Fibroblast of skin of abdomen (primary cell): Measurements from ENCODE around the gene GLT6D1.

Experiments
- DNase-seq: peaks from one replicate; pipeline ENCODE4 v3.0.0-alpha.2; 2013

The GLT6D1 gene

DNA sequence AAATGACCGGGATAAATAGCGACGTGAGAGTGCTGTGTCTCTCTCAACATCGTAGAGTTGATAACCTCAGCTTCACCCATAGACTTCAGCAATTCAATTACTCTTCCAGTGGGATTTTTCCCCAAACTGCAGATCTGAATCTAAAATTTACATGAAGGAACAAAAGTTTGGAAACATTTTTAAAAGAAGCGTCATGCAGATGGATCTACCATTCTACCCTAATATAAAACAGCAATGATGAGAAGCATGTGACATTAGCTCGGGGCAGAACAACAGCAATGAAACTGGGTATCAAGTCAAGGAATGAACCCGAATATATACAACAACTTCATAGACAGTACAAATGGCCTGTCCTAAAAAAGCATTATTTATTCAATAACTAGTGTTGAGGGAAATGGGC is 18.8 kb downstream of the GLT6D1 start:
- no peak for DNase-seq

DNA sequence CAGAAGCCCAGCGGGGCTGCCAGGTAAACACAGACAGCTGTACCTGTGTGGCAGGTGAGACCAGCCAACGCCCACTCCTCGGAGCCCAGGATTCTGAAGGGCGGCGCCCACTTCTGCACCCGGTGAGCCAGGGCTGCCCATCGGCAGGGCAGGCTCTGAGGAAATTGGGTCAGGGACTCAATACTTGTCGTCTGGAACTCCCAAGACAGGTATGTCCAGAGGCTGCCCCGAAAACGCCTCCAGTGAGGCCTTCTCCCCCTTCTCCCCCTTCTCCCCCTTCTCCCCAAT is 19.8 kb downstream of the GLT6D1 start:
- no peak for DNase-seq

DNA sequence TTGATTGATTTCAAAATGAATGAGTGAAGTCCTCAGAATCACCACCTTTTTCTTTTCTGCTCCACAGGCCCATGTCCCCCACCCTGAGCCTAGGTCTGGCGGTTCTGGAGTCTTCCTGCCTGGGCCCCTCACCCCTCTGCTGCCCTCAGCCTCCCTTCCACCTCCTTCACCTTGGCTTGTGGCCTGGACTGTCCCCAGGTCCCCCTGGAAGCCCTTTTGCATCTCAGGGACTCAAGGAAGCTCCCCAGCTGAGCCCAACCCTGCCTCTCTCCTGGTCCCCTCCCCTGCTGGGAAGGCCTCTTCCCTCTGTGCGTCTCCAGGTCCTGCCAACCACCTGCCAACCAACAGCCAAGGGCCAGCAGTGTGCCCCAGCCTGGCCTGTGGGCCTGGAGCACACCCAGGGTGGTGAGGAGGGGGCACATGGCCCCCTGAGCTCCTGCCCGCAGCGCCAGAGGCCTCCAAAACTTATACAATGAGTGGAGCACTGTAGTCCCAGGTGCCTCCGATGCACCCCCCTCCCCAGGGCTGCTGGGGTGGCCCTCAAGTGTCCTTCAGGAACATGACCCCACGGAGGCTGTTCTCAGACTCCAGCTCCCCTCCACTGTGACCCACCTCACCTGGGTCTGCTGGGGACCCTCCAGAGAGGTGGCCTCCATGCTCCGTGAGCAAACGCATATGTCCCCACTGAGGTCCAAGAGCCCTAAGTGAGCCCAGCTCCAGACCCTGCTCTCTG is 20.3 kb downstream of the GLT6D1 start:
- no peak for DNase-seq

DNA sequence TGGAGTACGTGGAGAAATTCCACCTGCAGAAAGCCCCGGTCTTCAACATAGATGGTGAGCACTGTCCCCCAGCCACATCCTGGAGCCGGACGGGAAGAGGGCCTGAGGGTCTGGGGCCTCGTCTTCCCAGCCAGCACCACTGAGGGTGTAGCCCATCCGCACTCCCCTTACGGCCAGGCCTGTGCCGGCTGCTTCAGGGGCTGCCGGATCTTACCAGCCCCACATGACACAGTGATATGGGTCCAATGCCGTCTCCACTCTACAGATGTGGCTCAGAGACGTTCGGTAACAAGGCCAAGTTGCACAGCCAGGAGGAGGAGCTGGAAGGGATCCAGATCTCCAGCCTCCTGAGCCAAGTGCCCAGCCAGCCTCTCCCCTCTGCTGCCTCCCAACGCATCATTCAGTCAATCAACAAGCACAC is 21.3 kb downstream of the GLT6D1 start:
- DNase-seq: no peak

DNA sequence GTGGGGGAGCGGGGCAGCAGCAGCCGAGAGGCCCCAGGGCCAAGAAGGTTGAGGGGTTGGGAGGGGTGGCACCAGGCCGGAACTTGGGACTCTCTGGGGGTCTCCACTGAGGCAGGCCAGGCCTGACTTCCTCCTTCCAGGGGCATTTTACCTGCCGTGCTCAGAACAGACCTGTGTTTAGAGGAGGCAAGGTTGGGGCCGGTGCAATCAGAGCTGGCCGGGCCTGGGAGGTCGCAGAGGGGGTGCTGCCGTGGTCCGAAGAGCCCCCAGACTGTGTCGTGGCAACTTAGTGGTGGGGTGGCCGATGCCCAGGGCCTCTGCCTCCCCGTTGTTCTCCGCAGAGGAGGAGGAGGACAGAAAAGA is 21.8 kb downstream of the GLT6D1 start:
- no peak for DNase-seq

DNA sequence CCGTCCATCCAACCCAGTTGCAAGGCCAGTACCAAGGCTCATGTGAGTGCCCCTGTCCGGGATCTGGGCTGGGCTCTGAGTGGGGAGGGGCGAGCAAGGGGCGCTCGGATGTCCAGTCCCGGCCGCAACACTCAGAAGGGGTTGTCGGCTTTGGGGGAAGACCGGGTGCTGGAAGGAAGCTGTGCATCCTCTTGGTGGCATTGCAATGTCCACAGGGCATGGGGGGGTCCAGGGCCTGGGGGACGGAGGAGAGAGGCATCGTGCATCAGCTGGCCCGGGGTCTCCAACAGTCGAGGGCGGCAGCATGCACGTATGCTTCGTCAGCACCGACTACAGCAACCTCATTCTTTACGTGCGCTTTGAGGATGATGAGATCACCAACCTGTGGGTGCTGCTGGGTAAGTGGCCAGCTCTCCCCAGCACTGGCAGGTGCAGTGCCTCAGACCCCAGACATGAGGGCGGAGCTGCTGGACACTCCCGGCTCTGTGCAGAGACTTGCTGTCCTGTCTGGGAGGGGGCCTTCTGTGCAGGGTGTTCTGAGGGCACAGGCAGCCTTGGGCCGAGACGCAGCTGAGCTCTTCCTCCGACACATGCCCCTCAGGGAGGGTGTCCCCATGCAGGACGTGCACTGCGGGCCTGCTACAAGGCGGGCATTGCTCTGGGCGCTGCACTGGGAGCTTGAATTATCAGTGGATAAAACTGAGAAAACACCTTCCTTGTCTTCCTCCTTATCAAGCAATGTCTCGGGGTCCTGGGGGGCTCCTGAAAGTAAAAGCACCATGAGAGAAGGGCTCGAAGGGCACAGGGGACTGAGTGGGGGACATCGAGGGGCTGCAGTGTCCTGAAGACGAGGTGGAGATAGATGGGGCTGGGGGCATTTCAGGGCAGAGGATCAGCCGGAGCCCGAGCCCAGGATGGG is 22.5 kb downstream of the GLT6D1 start:
- no peak for DNase-seq

DNA sequence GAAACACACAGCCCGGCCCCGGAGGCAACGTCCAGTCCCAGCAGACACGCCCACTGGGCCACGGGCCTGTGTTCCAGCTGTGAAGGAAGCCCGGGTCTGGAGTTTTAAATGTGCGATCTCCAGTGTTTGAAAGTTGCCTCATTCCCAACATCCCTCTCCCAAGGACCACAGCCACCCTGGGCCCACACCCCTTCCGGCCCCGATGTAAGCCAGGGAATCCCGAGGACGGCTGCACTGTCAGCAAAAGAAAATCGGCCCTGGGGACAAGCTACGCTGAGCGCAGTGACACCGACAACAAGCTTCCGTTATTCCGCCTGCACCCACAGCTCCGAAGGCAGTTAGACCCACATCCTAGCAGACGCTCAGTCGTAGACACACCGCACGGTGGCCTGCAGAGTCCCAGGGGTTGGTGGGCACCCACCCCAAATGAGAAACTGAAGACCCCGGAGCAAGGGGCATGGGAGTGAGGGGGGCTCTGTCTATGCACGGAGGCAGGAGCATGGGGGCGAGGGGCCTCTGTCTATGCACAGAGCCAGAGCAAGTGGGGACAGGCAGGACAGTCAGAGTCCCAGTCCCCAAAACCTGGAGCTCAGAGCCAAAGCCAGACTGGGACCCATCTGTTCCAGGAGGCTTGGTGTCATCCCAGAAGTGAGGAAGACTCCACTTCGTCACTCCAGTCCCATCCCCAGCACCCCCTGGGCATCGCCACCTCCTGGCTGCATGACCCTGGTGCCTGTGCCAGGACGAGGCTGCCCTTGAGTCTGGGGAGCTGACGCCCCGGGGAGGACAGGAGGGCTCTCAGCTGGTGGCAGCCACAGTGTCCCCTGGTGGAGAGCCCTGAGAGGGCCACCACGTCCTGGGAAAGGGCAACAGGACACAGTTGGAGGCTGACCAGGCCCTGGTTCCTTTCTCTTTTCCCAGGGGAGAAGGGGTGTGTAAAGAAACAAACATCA is 23.4 kb downstream of the GLT6D1 start:
- DNase-seq: no peak

DNA sequence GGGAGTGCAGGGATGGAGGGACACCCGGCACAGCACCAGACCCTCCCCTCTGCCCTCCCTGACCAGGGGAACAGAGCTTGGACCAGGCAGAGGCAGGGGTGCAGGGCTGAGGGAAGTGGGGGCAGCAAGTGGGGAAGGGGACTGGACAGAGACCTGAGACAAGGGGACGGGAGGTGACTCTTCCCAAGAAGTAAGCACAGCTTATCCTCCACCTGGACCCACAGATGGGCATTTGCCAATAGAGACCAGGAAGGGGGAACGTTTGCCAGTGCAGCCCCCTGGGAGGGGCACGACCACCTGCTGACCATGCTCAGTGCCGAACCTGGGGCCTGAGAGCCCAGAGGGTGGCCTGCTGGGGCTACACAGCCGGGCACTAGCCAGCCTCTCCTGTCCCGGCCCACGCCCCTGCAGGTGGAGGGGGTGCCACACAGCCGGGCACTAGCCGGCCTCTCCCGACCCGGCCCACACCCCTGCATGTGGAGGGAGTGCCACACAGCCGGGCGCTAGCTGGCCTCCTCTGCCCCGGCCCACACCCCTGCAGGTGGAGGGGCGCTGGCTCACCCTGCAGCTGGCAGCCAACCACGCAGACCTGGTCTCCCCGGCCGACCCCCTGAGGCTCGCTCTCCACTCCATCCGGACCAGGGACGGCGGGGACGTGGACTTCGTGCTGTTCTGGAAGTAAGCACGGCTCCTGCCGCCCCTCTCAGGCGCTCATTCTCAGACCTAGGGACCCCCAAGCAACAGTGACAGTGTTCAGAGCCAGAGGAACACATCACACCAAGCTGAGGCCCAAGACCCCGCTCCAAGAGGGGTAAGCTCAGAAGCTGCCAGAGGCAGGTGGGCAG is 24.3 kb downstream of the GLT6D1 start:
- DNase-seq: no peak

DNA sequence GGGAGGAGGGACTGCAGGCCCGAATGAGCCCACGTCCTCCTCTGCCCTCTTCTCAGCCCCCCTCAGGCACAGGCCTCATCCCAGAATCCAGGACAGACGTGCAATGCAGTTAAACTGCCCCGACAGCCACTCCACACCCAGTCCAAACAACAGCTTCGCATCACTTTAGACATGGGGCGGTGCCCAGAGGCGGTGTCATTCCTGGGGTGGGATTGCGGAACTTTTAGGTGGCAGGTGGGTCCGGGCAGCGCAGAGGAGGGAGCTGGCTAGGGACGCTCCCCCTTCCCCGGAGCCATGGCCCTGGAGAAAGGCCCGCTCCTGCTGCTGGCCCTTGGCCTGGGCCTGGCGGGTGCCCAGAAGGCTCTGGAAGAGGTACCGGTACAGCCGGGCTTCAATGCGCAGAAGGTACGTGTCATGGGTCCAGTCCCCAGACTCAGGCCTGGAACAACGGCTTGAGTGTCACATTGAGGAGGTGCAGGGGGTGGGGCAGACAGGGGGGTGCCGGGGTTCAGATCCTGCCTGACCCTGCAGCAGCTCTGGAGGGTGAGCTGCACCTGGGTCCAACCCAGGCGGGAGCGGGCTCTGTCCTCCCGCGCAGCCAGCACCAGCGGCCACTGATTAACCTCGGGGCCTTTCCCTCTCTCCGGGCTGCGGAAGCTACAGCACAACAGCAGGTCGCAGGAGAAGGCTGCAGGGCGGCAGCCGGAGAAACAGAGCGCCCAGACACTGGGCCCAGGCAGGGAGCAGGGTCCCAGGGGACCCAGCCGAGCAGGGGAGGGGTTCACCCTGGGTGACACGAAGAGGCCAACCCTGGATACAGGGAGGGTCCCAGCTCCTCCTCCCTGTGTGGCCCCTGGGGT is 25.2 kb downstream of the GLT6D1 start:
- DNase-seq: no peak

DNA sequence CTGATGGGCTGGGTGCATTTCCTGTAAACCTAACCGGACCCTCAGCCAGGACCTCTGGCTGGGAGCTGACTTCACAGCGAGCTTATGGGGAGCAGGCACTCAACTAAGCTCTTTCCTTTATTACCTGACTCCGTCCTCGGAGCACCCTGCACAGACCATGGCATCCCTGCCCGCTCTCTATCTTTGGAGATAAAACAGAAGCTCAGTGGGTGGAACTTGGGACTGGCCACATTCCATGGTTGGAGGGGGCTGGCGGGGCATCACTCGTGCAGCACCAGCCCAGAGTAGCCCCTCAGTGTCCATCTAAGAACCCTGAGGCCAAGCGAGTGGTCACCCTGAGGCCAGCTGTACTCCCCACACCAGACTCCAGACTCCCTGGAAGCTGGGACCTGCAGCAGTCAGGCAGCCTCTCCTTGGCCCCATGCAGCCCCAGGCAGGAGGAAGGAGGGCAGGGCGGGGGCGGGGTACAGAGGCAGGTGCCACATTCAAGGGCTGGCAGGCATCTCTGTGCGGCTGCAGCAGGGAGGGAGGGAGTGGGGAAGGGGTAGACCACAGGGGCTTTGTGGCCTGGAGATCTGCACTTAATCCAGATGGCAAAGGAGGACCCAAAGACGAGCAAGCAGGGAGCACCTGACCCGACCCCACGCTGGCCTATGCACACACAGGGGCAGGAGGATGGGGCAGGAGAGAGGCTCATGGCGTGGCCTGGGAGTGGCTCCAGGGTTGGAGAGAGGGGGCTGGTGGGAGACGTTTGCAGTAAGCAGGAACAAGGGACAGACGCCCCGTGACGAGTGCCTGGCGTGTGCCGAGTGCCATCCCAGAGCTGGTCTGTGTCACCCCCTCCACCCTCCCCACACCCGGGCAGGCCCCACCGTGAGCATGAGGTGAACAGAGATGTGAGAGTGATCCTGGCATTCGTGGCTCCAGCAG is 26.1 kb downstream of the GLT6D1 start:
- DNase-seq: no peak

DNA sequence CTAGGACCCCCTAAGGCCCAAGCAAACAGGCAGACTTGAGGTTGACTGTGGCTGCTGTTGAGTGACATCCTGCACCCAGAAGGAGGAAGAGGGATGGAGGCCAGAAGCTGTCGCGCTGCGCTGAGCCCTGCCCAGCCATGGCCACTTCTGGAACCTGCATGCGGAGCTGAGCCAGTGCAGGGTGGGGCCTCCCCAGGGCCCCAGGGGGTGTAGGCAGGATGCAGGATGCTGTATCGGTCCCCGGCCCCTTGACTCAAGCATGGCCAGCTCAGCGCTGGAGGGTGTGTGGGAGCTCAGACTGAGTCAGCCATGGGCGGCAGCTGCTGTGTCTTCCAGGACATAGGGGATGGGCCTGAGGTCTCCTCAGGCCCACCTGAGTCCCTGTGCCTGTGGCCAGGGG is 26.9 kb downstream of the GLT6D1 start:
- DNase-seq: no peak

DNA sequence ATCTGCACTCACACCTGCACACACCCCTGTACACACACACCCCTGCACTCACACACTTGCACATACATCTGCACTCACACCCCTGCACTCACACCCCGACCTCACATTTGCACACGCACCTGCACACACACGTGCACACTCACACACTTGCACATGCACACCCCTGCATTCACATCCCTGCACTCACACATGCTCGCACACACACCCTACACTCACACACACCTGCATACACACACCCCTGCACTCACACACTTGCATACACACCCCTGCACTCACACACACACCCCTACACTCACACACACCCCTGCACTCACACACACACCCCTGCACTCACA is 27.5 kb downstream of the GLT6D1 start:
- no peak for DNase-seq

DNA sequence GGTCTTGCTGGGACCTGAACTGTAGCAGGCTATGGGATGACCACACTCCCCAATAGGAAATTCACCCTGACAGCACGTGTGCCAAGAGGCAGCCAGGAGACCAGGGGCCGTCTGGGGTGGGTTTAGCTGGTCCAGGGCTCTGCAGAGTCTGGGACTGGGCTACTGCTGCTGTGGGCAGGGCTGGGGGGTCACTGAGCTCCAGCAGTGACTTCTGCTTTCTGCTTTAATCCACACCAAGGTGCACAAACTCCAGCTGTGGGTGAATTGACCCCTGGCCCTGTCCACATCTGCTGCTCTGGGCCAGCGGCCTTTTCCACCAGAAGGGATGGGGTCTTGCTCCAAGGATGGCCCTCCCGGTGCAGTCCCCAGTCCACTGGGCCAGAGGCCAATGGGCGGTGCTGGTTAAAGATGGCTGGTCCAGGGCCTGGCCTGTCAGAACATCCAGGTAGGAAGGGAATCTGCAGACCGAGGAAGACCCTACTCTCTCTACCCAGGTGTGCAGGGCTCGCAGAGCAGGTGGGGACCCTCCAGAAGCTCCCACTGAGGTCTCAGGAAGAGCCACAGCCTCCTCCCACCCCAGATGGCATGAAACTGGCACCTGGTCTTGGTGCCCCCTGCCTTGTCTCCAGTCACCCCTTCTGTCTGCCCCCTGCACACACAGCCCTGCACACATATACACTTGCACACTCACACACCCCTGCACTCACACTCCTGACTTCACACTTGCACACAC is 28.0 kb downstream of the GLT6D1 start:
- DNase-seq: no peak

DNA sequence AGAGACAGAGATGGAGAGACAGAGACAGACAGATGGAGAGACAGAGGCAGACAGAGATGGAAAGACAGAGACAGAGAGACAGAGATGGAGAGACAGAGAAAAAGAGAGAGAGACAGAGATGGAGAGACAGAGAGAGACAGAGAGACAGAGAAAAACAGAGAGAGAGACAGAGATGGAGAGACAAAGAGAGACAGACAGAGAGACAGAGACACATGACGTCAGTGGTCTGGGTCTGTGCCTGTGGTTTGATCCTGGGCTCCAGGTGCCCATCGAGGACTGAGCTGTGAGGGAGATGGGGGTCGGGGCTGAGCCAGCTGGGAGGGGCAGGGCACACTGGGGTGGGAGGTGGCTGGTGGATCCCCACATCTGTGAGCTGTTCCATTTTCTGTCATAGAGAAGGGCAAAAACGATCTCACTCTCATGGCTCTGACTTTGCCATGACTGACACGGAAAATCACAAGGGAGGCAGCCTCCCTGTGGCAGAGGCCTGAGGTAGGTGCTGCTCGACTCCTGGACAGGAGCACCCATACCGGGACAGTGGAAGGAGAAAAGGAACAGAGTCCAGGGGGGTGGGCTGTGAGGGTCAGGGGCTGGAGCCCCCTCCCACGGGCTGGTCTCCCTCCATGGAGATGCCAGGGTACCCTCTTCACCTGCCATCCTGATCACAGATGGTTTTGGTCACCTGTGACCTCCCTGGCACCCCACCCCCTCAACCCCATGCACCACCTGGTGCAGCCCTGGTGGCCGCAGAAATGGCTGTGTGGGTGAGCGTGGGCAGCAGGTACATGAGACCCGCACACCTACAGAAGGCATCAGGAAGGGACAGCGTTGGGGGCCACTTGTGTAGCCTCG is 28.8 kb downstream of the GLT6D1 start:
- no peak for DNase-seq

DNA sequence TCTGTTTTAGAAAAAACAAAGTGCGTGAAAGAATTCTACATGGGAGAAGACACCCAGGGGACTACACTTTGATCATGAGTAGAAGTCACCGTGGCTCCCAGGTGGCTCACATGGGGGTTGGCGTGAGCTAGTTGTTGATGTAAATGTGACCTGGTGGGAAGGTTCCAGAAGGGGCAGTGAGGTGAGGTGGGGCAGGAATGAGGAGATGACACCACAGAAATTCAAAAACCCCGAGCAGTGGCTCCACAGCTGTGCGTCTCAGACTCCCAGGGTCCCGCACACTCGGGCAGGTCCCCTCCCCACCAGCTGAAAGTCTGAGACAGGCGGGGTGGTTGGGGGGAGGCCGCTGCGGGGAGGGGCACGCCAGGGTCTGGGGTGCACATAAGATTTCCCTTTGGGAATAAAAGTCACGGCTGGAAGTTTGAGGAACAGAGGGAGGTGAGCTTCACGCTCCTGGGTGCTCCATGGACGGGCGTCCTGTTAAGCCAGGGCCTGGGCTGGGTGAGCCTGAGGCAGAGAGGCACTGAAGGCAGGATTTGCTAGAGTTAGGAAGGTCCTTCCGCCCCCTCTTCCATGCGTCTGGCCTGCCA is 29.9 kb downstream of the GLT6D1 start:
- no peak for DNase-seq

DNA sequence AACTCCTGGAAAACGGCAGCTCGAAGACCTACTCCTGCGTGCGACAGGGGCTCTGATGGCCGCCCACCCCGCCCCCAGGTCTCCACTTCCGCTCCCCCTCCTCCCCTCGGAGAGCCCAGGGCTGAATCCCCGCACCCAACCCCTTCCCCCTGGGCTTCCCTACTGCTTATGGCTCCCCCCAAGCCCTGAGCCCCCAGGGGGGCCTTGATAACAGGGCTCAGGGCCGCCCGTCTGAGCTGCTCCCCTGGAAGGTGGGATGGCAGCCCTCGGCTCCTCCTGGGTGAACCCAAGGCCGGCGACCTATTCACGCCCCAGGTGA is 30.4 kb downstream of the GLT6D1 start:
- DNase-seq: no peak

DNA sequence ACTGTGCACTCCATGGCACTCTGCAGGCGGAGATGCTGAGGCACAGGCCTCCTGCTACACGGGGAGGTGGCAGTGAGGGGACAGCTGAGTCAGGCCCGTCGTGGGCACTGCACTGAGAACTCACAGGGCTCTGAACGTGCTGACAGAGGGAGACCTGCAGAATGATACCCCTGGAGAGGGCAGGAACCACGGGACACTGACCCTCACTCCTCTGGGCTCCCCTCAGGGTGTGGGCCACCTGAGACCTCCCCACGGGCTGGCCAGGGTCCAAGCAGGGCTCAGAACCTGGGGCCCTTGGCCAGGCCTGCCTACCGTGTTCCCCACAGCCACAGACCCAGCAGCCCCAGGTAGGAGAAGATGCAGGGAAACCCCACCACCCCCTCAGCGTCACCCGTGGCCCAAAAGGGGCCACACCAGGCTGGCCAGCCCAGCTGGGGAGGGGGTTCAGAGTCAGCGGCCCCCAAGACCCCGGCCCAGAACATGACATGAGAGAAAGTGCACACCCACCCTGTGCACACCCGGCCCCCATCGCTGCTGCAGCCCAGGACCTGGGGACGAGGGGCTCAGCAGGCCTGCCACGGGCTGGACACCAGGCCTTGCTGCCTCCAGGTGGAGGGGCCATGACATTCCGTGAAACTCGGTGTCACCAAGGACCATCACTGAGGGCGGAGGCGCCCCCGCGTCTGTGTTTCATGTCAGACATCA is 30.9 kb downstream of the GLT6D1 start:
- DNase-seq: no peak
